Activated CD4-positive, alpha-beta T cell treated with anti-CD3 and anti-CD28 coated beads, Interleukin-2, amount 50 U/mL, for 48 hours (primary cell): ENCODE data around the gene RAP1GAP2.
A peak's percentile ranks its signal among the peaks of the same experiment; 100 is the strongest.

Experiments
- DNase-seq, 2 experiments: peaks; one replicate each; pipeline ENCODE4 v3.0.0-alpha.2; 2020

The RAP1GAP2 gene

DNA sequence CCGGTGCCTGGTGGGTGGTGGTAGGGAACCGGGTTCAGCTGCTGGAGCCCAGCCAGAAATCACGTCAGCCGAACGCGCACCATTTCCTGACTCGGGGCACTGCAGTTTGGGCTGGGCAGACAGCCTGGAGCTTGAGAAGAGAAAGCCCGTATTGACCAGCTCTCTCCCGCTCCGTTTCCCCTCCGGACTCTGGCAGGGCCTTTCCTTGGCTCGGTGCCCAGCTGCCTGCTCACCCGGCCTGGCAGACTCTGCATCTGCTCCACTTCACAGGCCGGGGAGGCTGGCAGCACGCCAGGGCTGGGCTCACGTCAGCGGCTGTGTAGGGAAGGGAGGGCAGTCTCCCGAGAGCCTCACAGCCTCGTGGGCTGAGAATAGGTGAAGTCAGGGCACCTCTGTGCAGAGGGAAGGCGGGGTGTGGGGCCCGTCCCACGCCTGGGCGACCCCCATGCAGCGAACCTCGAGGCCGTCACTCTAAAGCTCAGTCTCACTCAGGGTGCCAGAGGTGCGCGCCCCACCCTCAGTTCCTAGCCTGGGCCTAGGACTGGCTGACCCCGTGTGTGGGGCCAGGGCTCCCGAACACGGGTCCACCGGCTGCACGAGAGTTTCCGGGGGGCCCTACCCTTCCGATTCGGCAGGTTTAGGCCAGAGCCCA, 208.0 kb downstream of the RAP1GAP2 start:
- peak; percentile 60 to 69 for DNase-seq

DNA sequence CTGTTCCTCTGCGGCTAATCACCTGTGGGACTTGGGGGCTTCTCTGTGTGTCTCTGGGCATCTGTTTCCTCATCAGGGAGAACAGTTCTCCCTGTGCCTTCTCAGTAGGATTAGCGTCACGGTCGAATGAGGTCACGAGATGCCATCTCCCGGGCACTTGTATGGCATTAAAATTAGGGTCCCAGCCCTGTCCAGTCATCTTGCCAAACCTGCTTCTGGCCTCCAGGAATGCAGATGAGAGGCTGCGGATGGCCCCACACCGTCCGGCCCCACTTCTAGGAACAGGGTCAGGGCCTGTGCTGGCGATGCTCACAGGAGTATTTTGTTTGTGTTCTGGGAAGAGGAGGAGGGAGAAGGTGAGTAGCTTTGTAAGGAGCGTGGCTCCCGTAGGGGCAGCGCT, 208.7 kb downstream of the RAP1GAP2 start:
- no peak for DNase-seq

DNA sequence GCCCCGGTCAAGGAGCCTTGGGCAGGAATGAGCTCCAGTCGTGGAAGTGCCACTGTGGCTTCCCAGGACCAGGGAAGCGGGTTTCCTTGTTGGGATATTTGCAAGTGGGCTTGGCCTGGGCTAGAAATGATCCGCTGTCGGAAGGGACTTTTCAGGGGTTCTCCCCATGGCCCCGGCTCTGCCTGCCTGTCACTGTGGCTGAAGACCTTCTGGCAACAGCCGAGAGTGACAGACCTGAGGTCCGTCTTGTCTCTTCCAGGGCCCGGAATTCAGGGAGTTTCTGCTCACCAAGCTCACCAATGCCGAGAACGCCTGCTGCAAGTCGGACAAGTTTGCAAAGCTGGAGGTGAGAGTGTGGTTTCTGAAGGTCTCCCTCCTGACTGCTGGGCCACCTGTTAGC, 209.5 kb downstream of the RAP1GAP2 start:
- no peak for DNase-seq

- DNase-seq = no peak
Observed at GRCh38 chr17:3006801-3007200, 210.6 kb downstream of the RAP1GAP2 start.

GRCh38 chr17:3007651-3008121, 211.4 kb downstream of the RAP1GAP2 start:
- no peak for DNase-seq

GRCh38 chr17:3008336-3009288, 212.4 kb downstream of the RAP1GAP2 start:
- no peak for DNase-seq

DNA sequence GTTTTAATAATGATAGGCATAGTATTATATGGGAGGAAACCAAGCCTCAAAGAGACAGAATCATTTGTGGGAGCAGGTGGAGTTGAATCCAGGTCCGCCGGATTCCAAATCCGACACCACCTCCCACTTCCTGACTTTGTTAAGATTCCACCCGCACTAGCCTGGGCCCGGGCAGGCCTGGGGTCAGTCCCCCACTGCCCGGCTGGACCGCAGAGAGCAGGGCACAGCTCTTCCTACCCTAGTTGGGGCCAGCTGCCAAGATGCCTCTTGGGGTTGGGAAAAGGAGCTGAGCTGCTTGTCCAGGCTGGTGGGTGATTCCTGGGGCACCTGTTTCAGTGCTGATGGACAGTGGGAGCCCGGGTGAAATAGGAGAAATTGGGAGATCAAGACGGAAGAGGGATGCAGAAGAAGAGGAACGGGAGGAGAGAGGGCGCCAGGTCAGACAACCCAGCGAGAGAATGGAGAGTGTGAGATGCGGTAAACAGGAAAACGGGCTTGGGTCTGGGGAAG, 213.2 kb downstream of the RAP1GAP2 start:
- no peak for DNase-seq

DNA sequence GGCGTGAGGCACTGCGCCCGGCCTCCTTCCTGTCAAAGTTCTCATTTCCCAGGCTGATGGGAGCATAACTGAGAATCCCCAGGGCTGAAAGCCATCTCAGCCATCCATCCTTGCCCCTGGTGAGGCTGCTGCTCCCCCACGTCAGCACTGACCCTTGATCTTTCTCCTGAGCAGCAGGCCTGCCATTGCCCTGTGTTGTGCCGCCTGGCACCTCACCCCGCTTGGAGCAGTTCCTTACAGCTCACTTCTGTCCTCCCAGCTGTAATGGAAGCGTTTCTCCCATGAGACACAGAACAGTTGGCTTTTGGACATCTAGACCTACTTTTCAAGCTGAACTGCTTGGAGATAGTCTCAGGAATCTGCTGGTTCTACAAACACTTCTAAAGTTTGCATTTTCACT, 215.7 kb downstream of the RAP1GAP2 start:
- DNase-seq = no peak

DNA sequence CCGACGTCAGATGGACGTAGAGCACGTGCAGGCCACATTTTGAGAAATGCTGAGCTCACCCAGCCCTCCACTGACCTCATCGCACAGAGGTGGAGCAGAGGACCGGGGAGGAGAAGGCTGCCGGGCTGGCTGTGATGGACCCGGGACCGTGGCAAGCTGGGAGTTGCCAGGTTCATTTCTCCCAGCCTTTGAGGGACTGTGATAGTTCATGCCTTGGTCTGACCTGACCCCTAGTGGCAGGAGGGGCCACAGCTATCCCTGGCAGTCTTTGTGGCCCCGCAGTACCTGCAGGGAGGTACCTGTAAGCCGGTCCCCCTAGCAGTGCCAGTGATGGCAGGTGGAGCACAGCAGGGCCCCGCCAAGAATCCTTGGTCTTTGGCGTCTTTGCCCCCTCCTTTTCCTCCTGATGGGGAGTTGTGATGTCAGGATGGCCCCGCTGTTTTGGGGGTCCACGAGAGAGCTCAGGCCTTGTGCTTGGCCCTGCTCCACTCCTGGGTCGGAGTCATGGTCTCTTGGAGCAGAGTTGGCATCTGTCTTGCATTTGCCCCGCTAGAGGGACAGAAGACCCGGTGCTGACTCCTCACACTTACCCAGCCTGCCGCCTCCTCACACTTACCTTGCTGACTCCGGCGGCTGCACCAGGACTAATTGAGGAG, 216.8 kb downstream of the RAP1GAP2 start:
- peak; percentile 62 to 70 for DNase-seq

DNA sequence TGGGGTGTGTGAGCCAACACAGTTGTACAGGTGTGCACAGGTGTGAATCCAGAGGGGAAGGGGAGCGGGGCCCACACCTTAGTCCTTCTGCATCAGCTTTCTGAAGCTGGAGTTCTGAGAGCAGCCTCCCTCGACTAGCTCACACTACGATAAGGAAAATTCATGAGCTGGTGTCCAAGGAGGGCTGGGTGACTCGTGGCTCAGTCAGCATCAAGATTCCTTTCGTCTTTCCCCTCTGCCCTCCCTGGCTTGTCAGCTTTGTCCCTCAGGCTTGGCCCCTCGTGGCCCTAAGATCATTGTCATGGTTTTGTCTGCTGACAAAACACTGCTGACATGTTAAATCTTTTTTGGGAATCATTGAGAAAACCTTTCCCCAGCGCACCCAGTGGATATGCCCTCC, 219.7 kb downstream of the RAP1GAP2 start:
- DNase-seq = no peak

DNA sequence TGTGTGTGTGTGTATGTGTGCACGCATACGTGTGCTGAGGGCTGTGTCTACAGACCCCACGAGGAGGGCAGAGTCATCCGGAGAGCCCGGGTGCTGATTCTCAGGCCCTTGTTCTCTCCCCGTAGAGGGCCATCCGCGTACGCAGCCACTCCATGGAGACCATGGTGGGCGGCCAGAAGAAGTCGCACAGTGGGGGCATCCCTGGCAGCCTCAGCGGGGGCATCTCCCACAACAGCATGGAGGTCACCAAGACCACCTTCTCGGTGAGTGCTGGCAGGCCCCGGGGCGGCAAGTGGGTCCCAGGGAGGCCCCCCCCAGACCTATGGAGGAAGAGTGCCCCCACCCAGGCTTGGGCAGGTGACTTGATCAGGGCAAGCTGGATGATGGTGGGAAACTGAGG, 221.7 kb downstream of the RAP1GAP2 start:
- DNase-seq = no peak

- no peak for DNase-seq
Observed at GRCh38 chr17:3019761-3020160, 223.5 kb downstream of the RAP1GAP2 start.

DNA sequence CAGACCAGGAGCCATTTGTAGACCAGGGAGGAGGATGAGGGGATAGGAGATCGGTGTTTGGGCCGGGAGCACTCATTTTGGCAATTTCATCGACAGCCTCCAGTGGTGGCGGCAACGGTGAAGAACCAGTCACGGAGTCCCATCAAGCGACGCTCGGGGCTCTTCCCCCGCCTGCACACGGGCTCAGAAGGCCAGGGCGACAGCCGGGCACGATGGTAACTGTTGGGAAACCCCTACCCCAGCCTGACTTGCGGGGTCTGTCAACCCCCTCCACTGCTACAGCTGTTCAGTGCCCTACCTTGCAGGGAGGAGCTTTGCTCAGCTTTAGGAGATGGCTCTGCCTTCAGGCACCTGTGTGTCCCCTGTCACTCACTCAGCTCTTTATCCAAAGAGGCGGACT, 224.1 kb downstream of the RAP1GAP2 start:
- DNase-seq = no peak

- no peak for DNase-seq
Observed at GRCh38 chr17:3022197-3022596, 226.0 kb downstream of the RAP1GAP2 start.

- no peak for DNase-seq
Observed at GRCh38 chr17:3024346-3024745, 228.1 kb downstream of the RAP1GAP2 start.

DNA sequence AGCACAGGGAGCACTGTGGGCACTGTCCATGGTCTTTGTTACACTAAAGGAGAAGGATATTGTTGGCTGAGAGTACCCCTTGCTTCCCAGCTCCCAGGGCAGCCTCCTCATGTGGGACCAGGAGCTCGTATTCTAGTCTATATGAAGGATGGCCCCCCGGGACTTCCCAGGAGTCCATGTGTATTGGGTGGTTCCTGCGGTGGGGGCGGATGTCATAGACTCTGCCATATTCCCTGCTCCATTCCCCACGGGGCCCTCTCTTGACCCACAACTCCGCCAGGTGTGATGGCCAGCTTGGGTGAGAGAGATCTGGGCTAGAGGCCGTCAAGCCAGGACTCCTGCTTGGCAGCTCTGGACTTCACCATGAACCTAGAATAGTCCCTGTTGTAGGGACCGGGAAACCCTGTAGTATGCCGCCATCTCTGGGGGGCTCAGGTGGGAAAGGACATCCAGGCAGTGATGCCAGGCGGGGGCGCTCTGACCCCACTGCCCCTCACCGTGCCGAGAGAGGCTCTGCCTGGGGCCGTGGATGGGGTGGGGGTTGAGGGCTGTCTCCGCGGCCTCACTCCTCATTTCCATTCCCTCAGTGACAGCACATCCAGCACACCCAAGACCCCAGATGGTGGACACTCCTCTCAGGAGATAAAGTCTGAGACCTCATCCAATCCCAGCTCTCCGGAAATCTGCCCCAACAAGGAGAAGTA, 229.3 kb downstream of the RAP1GAP2 start:
- DNase-seq = no peak

GRCh38 chr17:3026125-3026855, 230.1 kb downstream of the RAP1GAP2 start:
- DNase-seq = no peak

DNA sequence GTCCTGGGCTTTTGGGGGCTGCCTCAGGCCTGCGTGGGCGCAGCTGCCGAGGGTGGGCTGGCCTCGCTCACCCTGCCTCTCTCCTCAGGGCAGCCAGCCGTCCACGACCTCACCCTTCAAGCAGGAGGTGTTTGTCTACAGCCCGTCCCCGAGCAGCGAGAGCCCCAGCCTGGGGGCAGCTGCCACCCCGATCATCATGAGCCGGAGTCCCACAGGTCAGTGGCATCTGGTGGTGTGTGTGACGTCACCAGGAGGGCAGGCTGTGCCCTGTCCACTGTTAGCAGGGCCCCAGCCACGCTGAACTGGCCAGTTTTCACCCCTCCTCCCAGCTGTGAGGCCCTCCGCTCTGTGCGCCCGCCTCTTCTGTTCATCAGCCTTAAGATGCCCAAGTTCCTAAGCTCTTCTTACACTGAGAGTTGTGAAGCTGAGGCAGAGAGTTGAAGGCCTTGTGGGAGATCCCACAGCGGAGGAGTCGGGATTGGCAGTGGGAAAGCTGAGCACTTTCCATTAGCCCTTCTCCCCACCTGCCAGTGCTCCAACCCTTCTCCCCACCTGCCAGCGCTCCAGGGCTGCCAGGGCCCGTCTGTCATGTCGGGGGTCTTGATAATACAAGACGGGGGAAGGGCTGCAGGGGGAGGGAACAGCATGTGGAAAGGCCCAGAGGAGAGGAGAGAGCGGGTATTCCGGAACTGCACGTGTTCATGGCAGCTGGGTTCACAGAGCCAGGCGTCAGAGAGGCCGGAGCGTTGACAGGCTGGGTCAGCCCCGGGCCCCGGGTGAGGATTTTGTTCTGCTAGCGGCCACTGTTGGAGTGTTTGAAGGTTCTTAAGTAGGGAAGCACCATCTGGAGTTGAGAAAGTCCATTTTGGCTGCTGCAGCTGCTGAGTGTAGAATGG, 230.9 kb downstream of the RAP1GAP2 start:
- no peak for DNase-seq

- DNase-seq = no peak
Observed at GRCh38 chr17:3027786-3028532, 231.7 kb downstream of the RAP1GAP2 start.
